Right renal pelvis (tissue), 4 donors: ENCODE measurements around the gene NDUFA9. TPM values are rescaled to one million over a fixed set of nuclear protein-coding genes. Genes with fewer than 3 reads are reported as not detected.

Source experiments
- DNase-seq, 4 donors: peaks; one replicate each; pipeline ENCODE4 v3.0.0-alpha.2; 2013; ENCODE audit warnings: low read depth in 4 of 4, low spot score in 3 of 4, missing footprints in 1 of 4
- polyA plus RNA-seq, 4 donors: library from polyadenylated mRNA; unstranded; fragments of 120-200 nt; gene quantifications; one replicate each; pipeline ENCODE4 v1.2.1, GENCODE V29; 2013; ENCODE audit not compliant: insufficient read length in 4 of 4

Gene NDUFA9
- 100 to 1,000 TPM; 122 to 132 (median 126) TPM for polyA plus RNA-seq

DNA sequence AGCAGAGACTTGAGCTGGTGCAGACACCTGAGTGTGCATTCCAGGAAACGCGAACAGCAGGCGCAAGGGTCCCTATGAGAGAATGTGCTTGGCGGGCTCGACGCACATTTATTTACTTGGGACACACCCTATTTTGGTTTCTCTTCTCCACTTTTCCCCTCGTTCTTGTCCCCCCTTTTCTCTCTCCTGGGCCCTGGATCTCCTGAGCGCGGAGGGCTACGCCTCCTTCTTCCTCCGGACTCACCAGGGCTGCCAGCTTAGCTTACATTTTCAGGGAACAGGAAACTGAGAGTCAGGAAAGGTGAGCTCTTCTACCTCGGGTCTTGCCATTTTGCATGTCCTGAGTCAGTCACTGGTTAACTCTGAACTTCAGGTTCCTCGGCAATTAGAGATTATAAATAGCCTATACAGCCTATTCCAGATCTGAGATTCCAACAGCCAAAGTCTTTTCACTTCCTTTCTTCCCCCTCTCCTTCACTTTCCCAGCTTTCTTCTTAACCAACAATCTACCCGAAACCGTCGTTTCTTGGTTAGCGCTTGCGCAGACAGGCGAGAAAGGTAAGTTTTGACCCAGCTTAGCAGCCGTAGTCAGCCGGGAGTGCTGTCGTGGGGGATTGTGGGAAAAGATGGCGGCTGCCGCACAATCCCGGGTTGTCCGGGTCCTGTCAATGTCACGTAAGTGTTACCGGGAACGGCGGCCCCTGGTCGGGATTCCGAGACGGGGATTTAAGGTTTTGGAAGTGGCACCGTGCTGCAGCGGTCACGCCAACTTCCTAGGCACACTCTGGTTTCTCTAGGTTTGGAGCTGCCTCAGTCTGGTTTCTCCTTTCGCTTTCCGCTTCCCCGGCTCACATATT, at the start of gene NDUFA9, which contains the start of gene AKAP3:
NDUFA9 (plus strand) TSS at position 614 of the 857 bp plus-strand sequence; CDS start at position 627, 13 bp downstream.
AKAP3 (minus strand) TSS at position 551 of the 857 bp plus-strand sequence. CDS start 10,855 bp downstream, outside the sequence.
- peak; percentile 72 to 82 (median 81) for DNase-seq

- DNase-seq: no peak
Observed at GRCh38 chr12:4603421-4603820, 45.5 kb upstream of the NDUFA9 start.

DNA sequence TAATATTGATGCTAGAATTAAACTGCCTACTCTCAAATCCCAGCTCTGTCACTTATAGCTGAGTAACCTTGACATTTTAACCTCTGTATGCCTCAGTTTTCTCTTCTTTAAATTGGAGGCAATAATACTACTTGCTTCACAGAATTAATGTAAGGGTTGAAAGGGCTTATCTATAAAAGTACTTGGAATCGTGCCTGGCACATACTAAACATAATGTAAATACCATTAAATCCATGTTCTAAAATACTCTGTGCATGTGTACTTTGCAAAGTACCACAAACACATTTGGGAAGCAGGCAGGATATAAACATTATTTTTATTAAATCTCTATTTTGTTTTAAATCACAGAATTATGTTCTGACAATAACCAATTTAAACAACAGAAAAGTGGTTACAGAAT, 45.0 kb upstream of the NDUFA9 start:
- no peak for DNase-seq

GRCh38 chr12:4604684-4605193, 44.2 kb upstream of the NDUFA9 start:
- peak; percentile 64 to 75 (median 72) for DNase-seq

GRCh38 chr12:4607056-4607455, 41.9 kb upstream of the NDUFA9 start:
- DNase-seq: no peak

GRCh38 chr12:4609071-4609470, 39.8 kb upstream of the NDUFA9 start:
- DNase-seq: no peak

DNA sequence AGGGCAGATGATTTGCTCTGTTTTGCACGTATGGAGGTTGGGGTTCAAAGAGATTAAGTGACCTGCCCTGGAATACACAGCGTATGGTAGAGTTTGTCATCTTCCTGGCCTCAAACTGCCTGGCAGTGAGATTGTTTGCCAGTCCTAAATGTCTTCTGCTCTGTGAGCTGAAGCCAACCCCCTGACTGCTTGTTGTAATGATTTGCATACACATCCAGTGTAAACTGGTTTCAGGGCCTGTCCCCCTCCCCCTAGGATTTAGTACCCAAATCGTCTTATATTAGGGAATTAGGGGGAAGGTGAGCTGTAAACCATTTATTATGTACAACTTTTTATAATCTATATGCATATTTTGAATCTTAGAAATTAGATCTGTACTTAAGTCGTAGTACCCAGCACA, 38.4 kb upstream of the NDUFA9 start:
- no peak for DNase-seq

GRCh38 chr12:4615667-4616066, 33.2 kb upstream of the NDUFA9 start:
- no peak for DNase-seq

DNA sequence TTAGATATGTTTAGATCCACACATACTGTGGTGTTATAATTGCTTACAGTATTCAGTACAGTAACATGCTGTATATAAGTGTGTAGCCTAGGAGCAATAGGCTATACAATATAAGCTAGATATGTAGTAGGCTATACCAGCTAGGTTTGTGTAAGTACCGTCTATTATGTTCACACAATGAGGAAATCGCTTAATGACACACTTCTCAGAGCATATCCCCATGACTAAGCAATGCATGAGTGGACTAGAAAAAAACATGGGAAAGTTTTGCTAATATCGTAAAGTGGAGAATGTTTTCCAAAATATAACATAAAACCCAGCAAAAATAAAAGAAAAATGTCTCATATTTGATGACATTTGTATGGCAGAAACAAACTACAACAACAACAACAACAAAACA, 27.4 kb upstream of the NDUFA9 start:
- DNase-seq: no peak

- no peak for DNase-seq
Observed at GRCh38 chr12:4626543-4626942, 22.4 kb upstream of the NDUFA9 start.

DNA sequence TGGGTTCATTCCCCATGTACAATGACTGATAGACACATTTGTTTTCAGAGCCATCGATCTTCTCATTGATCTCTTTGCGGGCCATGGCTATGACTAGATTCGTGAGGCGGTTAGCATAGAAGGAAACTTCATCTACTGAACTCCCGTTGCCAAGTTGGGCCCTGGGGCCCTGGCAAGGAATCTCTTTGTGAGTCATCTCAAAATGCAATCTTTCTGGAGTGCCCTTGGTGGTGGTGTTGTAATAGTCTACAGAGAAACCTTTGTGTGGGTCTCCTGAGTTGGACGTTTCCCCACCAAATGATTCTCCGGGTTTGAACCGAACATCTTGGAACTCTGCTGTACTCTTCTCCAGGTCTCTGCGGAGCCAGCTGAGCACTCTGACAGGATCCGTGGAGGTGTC, 20.5 kb upstream of the NDUFA9 start:
- no peak for DNase-seq

DNA sequence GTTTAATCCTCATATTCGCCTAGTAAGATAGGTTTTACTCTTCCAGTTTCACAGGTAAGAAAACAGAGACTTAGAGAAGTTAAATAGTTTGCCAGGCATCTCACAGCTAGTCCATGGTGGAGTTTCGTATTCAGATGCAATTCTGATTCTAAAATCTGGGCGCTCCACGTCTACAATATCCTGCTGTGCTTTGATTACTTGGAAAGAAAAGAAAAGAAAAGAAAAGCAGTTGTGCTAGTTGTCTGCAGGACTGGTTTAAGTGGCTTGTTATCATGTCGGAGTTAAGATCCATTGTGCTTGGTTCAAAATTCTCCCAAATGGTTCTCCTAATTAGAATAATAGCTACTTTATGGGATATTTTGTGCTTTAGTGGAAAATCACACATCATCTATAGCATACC, 18.7 kb upstream of the NDUFA9 start:
- DNase-seq: no peak

- DNase-seq: no peak
Observed at GRCh38 chr12:4643747-4644146, 5.2 kb upstream of the NDUFA9 start.

GRCh38 chr12:4645023-4645422, 3.9 kb upstream of the NDUFA9 start:
- DNase-seq: no peak

GRCh38 chr12:4648104-4648500, 812 bp upstream of the NDUFA9 start:
- DNase-seq: no peak

DNA sequence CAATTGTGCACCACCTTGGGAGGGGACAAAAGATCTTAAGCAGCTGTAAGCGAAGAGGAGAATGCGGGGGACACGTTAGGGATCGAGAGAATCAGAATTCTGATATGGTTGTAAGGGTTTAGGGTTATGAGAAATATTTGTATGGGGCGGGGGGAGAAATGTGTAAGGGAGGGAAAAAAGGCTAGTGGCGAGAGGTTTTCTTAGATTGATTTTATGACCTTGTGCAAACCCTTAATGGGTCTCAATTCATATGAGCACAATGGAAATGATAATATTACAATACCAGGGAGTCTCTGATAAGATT, 396 bp downstream of the NDUFA9 start:
- DNase-seq: peak in 1 of 4 donors; percentile 5

DNA sequence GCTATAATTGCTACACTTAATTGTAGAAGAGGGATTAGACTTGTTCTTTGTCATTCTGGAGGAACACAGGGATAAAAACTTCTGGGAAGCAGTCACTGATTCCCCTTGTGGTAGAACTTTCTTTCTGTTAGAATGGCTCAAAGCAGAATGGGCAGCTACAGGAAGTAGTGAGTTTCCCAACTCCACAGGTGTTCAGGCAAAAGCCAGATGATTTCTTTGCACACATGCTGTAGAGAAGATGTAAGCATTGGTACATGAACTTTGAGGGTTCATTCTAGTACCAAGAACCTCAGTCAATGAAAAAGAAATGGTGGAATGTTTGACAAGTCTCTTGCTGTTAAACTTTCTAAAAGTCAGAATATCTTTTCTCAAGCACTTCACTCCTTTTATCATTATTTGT, 4.3 kb downstream of the NDUFA9 start:
- DNase-seq: no peak

DNA sequence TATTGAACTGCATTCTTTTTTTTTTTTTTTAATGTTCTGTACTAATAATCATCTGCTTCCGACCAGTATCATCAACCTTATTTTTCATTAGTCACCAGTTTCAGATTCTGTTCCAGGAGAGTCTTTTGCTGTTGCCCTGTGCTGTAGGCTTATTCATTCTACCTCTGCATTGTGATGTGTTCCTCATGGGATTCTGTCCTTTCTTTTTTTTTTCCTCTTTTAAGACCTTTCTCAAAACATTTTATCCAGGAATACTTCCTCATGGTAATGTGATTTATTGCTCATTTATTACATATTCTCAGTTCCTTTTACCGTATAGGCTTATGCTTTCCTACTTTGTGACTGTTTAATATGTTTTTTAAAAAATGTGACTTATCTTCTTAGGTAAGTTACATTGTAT, 4.8 kb downstream of the NDUFA9 start:
- no peak for DNase-seq

GRCh38 chr12:4663971-4664505, 15.1 kb downstream of the NDUFA9 start:
- DNase-seq: no peak

DNA sequence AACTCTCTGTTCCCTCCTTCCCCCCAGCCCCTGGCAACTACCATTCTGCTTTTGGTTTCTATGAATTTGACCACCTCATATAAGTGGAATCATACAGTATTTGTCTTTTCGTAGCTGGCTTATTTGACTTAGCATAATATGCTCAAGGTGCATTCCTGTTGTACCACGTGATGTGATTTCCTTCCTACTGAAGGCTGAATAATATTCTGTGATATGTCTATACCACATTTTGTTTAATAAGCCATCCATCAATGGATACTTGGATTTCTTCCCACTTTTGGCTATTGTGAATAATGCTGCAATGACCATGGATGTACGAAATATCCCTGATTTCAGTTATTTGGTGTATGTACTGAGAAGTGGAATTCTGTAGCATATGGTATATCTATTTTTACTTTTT, 16.3 kb downstream of the NDUFA9 start:
- DNase-seq: no peak

- no peak for DNase-seq
Observed at GRCh38 chr12:4679711-4680110, 30.8 kb downstream of the NDUFA9 start.

GRCh38 chr12:4681732-4682131, 32.8 kb downstream of the NDUFA9 start:
- no peak for DNase-seq
